HL-60 (cell line): Measurements from ENCODE around the gene TRIM7.

ENCODE experiments used
- DNase-seq, 2 experiments: peaks; one replicate each; pipeline ENCODE4 v3.0.0-alpha.2; 2010 to 2020; ENCODE audit warnings: low read depth in 1 of 2, low spot score in 1 of 2
- H3K27ac ChIP-seq: fragments of 250-450 bp; sonication (Bioruptor Pico); replicated peaks from 2 replicates; pipeline ENCODE4 v1.5.1; 2020; ENCODE audit warnings: mild to moderate bottlenecking, moderate library complexity
- H3K27me3 ChIP-seq: fragments of 250-450 bp; sonication (Bioruptor Pico); 2 replicates; pipeline ENCODE4 v1.5.1; 2021; ENCODE audit warnings: mild to moderate bottlenecking, moderate library complexity; ENCODE audit not compliant: insufficient read depth, poor library complexity, severe bottlenecking
- H3K4me3 ChIP-seq: replicated peaks from 2 replicates; pipeline ENCODE4 v1.5.1; 2011; ENCODE audit warnings: mild to moderate bottlenecking, control low read depth, low read length; ENCODE audit not compliant: insufficient read depth
- GABPA ChIP-seq: IDR thresholded peaks from 2 replicates; pipeline ENCODE4 v1.6.1; 2012; ENCODE audit warnings: low read depth
- POLR2AphosphoS5 ChIP-seq: IDR thresholded peaks from 2 replicates; pipeline ENCODE4 v1.6.1; 2012; ENCODE audit warnings: low read depth
- REST ChIP-seq: IDR thresholded peaks from 2 replicates; pipeline ENCODE4 v1.6.1; 2012; ENCODE audit warnings: low read depth; ENCODE audit not compliant: insufficient replicate concordance
- SPI1 ChIP-seq: IDR thresholded peaks from 2 replicates; pipeline ENCODE4 v1.6.1; 2012; ENCODE audit warnings: low read depth, mild to moderate bottlenecking, borderline replicate concordance
- TF ChIP-seq, protein P1 (sequence below): IDR thresholded peaks from one replicate; pipeline ENCODE4 v1.5.1; 2011; ENCODE audit warnings: low read length, control low read depth, inconsistent platforms; ENCODE audit not compliant: insufficient read depth

Gene TRIM7

DNA sequence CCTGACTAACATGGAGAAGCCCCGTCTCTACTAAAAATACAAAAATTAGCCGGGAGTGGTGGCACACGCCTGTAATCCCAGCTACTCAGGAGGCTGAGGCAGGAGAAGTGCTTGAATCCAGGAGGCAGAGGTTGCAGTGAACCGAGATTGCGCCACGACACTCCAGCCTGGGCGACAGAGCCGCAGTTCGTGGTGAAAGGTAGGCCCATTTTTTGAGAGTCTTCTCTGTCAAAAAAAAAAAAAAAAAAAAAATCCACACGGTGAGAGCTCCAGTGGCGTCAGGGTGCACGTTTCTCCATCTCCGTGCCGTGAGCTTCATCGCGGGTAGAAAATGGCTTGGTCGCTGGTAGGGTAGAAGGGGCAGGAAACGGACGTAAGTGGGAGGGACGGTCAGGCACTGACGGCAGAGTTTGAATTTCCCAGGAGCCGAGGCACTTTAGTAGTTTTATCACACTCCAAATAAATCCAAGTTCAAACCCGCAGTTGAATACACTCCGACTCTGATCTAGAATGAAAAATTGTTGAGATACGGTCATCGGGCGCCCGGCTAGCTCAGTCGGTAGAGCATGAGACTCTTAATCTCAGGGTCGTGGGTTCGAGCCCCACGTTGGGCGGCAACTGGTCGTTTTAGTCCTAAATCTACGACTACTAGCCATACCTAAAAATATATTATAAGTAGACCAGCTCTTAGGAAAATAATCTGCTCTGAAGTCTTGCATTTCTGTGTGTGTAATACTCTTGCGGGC lies 2.4 kb upstream of the TRIM7 start:
- Histone ChIP-seq H3K27ac (peak overlapping the region; percentile 43), H3K4me3 (peak overlapping the region; percentile 50), H3K27me3 (peaks cover 13% of the 10 kb centered on the region)
- TF ChIP-seq SPI1, result no peak
- TF ChIP-seq, protein P1, sequence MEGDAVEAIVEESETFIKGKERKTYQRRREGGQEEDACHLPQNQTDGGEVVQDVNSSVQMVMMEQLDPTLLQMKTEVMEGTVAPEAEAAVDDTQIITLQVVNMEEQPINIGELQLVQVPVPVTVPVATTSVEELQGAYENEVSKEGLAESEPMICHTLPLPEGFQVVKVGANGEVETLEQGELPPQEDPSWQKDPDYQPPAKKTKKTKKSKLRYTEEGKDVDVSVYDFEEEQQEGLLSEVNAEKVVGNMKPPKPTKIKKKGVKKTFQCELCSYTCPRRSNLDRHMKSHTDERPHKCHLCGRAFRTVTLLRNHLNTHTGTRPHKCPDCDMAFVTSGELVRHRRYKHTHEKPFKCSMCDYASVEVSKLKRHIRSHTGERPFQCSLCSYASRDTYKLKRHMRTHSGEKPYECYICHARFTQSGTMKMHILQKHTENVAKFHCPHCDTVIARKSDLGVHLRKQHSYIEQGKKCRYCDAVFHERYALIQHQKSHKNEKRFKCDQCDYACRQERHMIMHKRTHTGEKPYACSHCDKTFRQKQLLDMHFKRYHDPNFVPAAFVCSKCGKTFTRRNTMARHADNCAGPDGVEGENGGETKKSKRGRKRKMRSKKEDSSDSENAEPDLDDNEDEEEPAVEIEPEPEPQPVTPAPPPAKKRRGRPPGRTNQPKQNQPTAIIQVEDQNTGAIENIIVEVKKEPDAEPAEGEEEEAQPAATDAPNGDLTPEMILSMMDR, result no peak
- TF ChIP-seq REST, result no peak
- no peak for TF ChIP-seq GABPA
- TF ChIP-seq POLR2AphosphoS5, result no peak
- DNase-seq, result peak; percentile 64 to 85

DNA sequence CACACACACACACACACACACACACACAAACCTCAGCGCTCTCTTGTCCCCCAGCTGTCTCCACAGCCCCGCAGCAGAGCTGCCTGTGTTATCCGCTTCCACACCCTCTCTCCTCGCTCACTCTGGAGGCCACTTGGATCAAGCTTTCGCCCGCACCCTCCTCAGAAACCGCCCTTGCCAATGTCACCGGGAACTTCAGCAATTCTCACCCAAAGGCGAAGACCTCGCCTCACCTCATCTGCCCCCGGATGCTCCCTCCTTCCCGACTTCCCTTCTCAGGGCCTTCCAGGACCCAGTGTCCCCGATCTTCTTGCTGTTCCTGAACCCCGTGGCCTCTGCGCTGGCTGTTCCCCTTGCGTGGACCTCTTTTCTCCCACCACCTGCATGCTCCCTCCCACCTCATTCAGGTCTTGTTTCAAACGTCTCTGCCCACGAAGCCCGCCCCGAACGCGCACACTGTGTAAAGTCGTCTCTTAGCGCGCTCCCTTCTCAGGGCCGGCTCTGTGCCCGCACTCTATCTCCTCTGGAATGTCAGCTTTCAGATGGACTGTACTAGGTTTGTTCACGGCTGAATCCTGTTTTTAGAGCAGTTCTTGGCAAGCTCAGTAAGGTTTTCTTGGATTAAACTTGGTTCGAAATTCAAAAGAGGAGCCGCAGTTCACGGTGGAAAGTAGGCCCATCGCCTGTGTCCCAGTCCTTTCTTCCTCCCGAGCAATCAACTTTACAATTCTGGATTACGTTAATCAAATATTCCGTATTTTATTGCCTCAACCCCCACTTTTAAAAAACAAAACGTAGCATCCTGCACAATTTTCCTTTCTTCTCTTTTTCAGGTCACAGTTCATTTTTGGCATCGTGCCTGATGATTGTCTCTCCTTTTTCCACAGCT lies 1.0 kb upstream of the TRIM7 start:
- DNase-seq, result no peak
- Histone ChIP-seq H3K27ac (no peak overlapping the region), H3K27me3 (peaks cover 13% of the 10 kb centered on the region), H3K4me3 (peak overlapping the region; percentile 50)
- no peak for TF ChIP-seq POLR2AphosphoS5
- TF ChIP-seq, protein P1, result no peak
- no peak for TF ChIP-seq REST
- no peak for TF ChIP-seq SPI1

DNA sequence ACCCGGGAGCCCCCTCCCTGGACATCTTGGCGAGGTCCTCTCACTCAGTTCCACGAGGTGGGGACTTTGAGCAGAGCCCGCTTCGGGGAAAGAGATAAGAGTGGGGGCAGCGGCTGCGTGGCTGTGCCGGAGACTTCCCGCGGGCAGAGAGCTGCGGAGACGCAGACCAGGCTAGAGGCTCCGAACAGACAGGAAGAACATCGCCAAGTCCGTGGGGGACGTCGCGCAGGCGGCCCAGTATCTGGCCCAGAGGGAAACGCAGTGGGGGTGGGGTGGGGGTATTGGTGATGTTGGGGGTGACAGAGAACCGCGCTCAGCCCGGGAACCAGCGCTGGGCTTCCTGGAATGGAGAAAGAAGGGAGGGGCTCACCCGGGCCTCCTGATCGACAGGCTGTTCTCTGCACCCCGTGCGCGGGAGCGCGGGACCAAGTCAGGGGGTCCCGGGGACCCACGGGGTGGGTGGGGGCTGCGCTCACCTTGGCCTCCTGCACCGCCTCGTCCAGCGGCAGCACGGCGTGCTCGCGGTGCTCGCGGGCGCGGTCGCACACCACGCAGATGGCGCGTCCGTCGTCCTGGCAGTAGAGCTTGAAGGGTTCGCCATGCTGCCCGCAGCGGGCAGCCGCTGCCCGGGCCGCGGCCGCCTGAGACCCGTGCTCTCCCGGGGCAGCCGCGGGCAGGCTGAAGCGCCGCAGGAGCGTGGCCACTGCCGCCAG lies 727 bp downstream of the TRIM7 start:
- no peak for DNase-seq
- TF ChIP-seq GABPA, result no peak
- TF ChIP-seq REST, result no peak
- TF ChIP-seq SPI1, result no peak
- TF ChIP-seq POLR2AphosphoS5, result no peak
- TF ChIP-seq, protein P1, result no peak
- peak overlapping the region; percentile 50 for H3K4me3 ChIP-seq
- H3K27me3 ChIP-seq, result peaks cover 13% of the 10 kb centered on the region
- no peak overlapping the region for H3K27ac ChIP-seq
